K562 (cell line): Measurements from ENCODE around the gene RPRML.
"Not testable (repeated sequence)": the region's sequence is repeated elsewhere in the genome, so short reads cannot be mapped to it uniquely, and the experiment has no call there.

Experiments used
- CTCF ChIP-seq, 3 experiments: IDR thresholded peaks in 2 of 3; conservative IDR thresholded peaks in 1 of 3; 2 replicates each; pipeline ENCODE4 v1.5.1; 2011 to 2012; ENCODE audit warnings: low read length in 3 of 3, mild to moderate bottlenecking in 3 of 3, control low read depth in 2 of 3, improper control_type of control experiment in 1 of 3, inconsistent platforms in 1 of 3, low read depth in 1 of 3, mixed read lengths in 1 of 3, moderate library complexity in 1 of 3; ENCODE audit not compliant: insufficient read depth in 2 of 3
- HSF4 ChIP-seq: fragments of 250-450 bp; sonication (Bioruptor Pico); IDR thresholded peaks from 2 replicates; pipeline ENCODE4 v2.1.2; 2022; ENCODE audit warnings: mild to moderate bottlenecking, moderate library complexity, borderline replicate concordance
- ID3 ChIP-seq, 2 experiments: fragments of 250-450 bp in 1 of 2; fragments of 450-650 bp in 1 of 2; sonication (Bioruptor Pico) in 1 of 2; IDR thresholded peaks; 2 replicates each; pipeline versions ENCODE4 v1.6.1 to v1.8.0; 2016 to 2021; ENCODE audit warnings: mild to moderate bottlenecking in 2 of 2, moderate library complexity in 2 of 2, missing compliant biosample characterization in 1 of 2, missing genetic modification characterization in 1 of 2
- IRF1 ChIP-seq: sonication (generic); formaldehyde crosslinking; IDR thresholded peaks from 2 replicates; pipeline ENCODE4 v1.8.0; 2022; ENCODE audit warnings: missing genetic modification reagents, mild to moderate bottlenecking, borderline replicate concordance
- MEF2A ChIP-seq: IDR thresholded peaks from 2 replicates; pipeline ENCODE4 v1.6.1; 2011; ENCODE audit warnings: low read depth, mild to moderate bottlenecking, low read length, moderate library complexity; ENCODE audit not compliant: control insufficient read depth
- POLR2AphosphoS5 ChIP-seq: IDR thresholded peaks from 2 replicates; pipeline ENCODE4 v1.6.1; 2011; ENCODE audit warnings: mild to moderate bottlenecking, low read depth, low read length, moderate library complexity; ENCODE audit not compliant: control insufficient read depth, insufficient read depth
- RNF219 ChIP-seq: fragments of 250-450 bp; sonication (Bioruptor Pico); IDR thresholded peaks from 2 replicates; pipeline ENCODE4 v1.5.0; 2022; ENCODE audit warnings: mild to moderate bottlenecking
- SETDB1 ChIP-seq: IDR thresholded peaks from one replicate; pipeline ENCODE4 v1.6.1; 2012; ENCODE audit warnings: low read length, control low read depth, inconsistent platforms
- ZNF23 ChIP-seq: fragments of 250-450 bp; sonication (Bioruptor Pico); IDR thresholded peaks from 2 replicates; pipeline ENCODE4 v1.4.0; 2020; ENCODE audit warnings: mild to moderate bottlenecking
- ZNF79 ChIP-seq: fragments of 250-450 bp; sonication (Bioruptor Pico); IDR thresholded peaks from 2 replicates; pipeline ENCODE4 v1.4.0; 2020; ENCODE audit warnings: low read depth, mild to moderate bottlenecking, moderate library complexity
- TF ChIP-seq, protein P1 (sequence below), 2 experiments: fragments of 450-650 bp; formaldehyde crosslinking in 1 of 2; IDR thresholded peaks; 2 replicates each; pipeline versions ENCODE4 v1.4.0 to v1.6.1; 2014 to 2020; ENCODE audit warnings: mild to moderate bottlenecking in 2 of 2, borderline replicate concordance in 1 of 2, low read depth in 1 of 2

DNA sequence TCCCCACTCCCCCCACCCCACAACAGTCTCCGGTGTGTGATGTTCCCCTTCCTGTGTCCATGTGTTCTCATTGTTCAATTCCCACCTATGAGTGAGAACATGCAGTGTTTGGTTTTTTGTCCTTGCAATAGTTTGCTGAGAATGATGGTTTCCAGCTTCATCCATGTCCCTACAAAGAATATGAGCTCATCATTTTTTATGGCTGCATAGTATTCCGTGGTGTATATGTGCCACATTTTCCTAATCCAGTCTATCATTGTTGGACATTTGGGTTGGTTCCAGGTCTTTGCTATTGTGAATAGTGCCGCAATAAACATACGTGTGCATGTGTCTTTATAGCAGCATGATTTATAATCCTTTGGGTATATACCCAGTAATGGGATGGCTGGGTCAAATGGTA lies 25.9 kb downstream of the RPRML start:
- not testable (repeated sequence) for TF ChIP-seq CTCF (IDR thresholded peaks at IDR 0.05 in 2 of 3, conservative IDR thresholded peaks at IDR 0.05 in 1 of 3; ENCODE audit: insufficient read depth in 2 of 3, low read depth in 1 of 3, low read length in 3 of 3); SETDB1; HSF4 (CRISPR knock-in tag); IRF1 (CRISPR knock-in tag); RNF219; ID3 (CRISPR knock-in tag; IDR thresholded peaks at IDR 0.05); ID3 (tag; IDR thresholded peaks at IDR 0.05); ZNF79 (CRISPR knock-in tag); MEF2A; ZNF23 (CRISPR knock-in tag); POLR2AphosphoS5
- TF ChIP-seq, protein P1, sequence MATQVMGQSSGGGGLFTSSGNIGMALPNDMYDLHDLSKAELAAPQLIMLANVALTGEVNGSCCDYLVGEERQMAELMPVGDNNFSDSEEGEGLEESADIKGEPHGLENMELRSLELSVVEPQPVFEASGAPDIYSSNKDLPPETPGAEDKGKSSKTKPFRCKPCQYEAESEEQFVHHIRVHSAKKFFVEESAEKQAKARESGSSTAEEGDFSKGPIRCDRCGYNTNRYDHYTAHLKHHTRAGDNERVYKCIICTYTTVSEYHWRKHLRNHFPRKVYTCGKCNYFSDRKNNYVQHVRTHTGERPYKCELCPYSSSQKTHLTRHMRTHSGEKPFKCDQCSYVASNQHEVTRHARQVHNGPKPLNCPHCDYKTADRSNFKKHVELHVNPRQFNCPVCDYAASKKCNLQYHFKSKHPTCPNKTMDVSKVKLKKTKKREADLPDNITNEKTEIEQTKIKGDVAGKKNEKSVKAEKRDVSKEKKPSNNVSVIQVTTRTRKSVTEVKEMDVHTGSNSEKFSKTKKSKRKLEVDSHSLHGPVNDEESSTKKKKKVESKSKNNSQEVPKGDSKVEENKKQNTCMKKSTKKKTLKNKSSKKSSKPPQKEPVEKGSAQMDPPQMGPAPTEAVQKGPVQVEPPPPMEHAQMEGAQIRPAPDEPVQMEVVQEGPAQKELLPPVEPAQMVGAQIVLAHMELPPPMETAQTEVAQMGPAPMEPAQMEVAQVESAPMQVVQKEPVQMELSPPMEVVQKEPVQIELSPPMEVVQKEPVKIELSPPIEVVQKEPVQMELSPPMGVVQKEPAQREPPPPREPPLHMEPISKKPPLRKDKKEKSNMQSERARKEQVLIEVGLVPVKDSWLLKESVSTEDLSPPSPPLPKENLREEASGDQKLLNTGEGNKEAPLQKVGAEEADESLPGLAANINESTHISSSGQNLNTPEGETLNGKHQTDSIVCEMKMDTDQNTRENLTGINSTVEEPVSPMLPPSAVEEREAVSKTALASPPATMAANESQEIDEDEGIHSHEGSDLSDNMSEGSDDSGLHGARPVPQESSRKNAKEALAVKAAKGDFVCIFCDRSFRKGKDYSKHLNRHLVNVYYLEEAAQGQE (IDR thresholded peaks at IDR 0.05; ENCODE audit: borderline replicate concordance): not testable (repeated sequence)
- TF ChIP-seq, protein P1 (CRISPR knock-in tag; IDR thresholded peaks at IDR 0.05; ENCODE audit: low read depth): not testable (repeated sequence)
